HG02759 (cell line): ENCODE data around the gene ZNF677.
"Not testable (repeated sequence)": the region's sequence is repeated elsewhere in the genome, so short reads cannot be mapped to it uniquely, and the experiment has no call there.

Experiments used
- ATAC-seq: cut with Tn5 transposase; IDR thresholded peaks from one replicate; pipeline ENCODE4 v1.9.1; 2021; ENCODE audit warnings: mild to moderate bottlenecking, moderate library complexity; ENCODE audit not compliant: unreplicated experiment

ZNF677 gene

GRCh38 chr19:53254411-53255341 lies at the start of gene ZNF677:
TSS of gene ZNF677 (minus strand) at chr19:53254873. CDS start at chr19:53251550, 3,323 bp downstream.
- ATAC-seq = no peak

GRCh38 chr19:53301341-53301740 lies 46.7 kb upstream of the ZNF677 start:
- not testable (repeated sequence) for ATAC-seq

GRCh38 chr19:53294786-53295441 lies 40.2 kb upstream of the ZNF677 start:
- ATAC-seq = no peak

GRCh38 chr19:53290758-53291549 lies 36.3 kb upstream of the ZNF677 start:
- ATAC-seq = no peak

GRCh38 chr19:53285087-53285486 lies 30.4 kb upstream of the ZNF677 start:
- no peak for ATAC-seq

GRCh38 chr19:53281947-53282346 lies 27.3 kb upstream of the ZNF677 start:
- not testable (repeated sequence) for ATAC-seq

- ATAC-seq = no peak
Measured at GRCh38 chr19:53275480-53275879, 20.8 kb upstream of the ZNF677 start.

- ATAC-seq = no peak
Measured at GRCh38 chr19:53272044-53272443, 17.4 kb upstream of the ZNF677 start.

GRCh38 chr19:53269861-53270260 lies 15.2 kb upstream of the ZNF677 start:
- ATAC-seq = not testable (repeated sequence)

- not testable (repeated sequence) for ATAC-seq
Measured at GRCh38 chr19:53267623-53268022, 12.9 kb upstream of the ZNF677 start, which contains the start of gene VN1R4. TSS of gene VN1R4 (minus strand) at chr19:53267723. CDS start at chr19:53267665, 58 bp downstream.

- not testable (repeated sequence) for ATAC-seq
Measured at GRCh38 chr19:53257715-53258342, 3.2 kb upstream of the ZNF677 start, which contains the start of gene VN1R2. TSS of gene VN1R2 (plus strand) at chr19:53258292. CDS start at chr19:53258376, 84 bp downstream.

- no peak for ATAC-seq
Measured at GRCh38 chr19:53246498-53246897, 8.2 kb downstream of the ZNF677 start.

GRCh38 chr19:53237114-53237777 lies 17.4 kb downstream of the ZNF677 start:
- no peak for ATAC-seq

GRCh38 chr19:53224606-53225005 lies 30.1 kb downstream of the ZNF677 start:
- ATAC-seq = no peak

GRCh38 chr19:53222716-53223115 lies 32.0 kb downstream of the ZNF677 start:
- not testable (repeated sequence) for ATAC-seq

GRCh38 chr19:53212703-53213320 lies 41.9 kb downstream of the ZNF677 start:
- no peak for ATAC-seq

- ATAC-seq = not testable (repeated sequence)
Measured at GRCh38 chr19:53211554-53211953, 43.1 kb downstream of the ZNF677 start.

GRCh38 chr19:53196777-53197396 lies 57.8 kb downstream of the ZNF677 start:
- no peak for ATAC-seq
